ENCODE data around the gene IFT88. TPM values are rescaled to one million over a fixed set of nuclear protein-coding genes. Genes with fewer than 3 reads are reported as not detected.

Gene IFT88
- total and polyA plus RNA-seq, 4 donors, result 7.1 to 18.7 (median 10.5) TPM

- Histone ChIP-seq H3K4me1 (ENCODE audit: control insufficient read depth in 4 of 4, insufficient read depth in 4 of 4, low read length in 3 of 4) (no peaks in the 10 kb centered on the region), H3K27me3 (ENCODE audit: control insufficient read depth in 4 of 4, insufficient read depth in 4 of 4, low read length in 3 of 4) (no peaks in the 10 kb centered on the region), H3K9ac (ENCODE audit: low read depth in 1 of 2, low read length in 2 of 2) (no peak overlapping the region), H3K36me3 (ENCODE audit: control insufficient read depth in 4 of 4, insufficient read depth in 3 of 4, low read depth in 1 of 4, low read length in 3 of 4) (peaks cover 6 to 34% (median 15%) of the 10 kb centered on the region in 4 donors), H3K9me3 (ENCODE audit: control insufficient read depth in 4 of 4, low read length in 3 of 4) (no peaks in the 10 kb centered on the region), H3K27ac (ENCODE audit: low read depth in 1 of 2, low read length in 2 of 2) (no peak overlapping the region), H3K4me3 (ENCODE audit: low read depth in 1 of 3, low read length in 3 of 3) (no peak overlapping the region)
- no peak for TF ChIP-seq HNF4G (IDR thresholded peaks at IDR 0.05)
- TF ChIP-seq FOXA2 (IDR thresholded peaks at IDR 0.05), result no peak
- no peak for TF ChIP-seq SP1 (IDR thresholded peaks at IDR 0.05)
- TF ChIP-seq FOXA1 (IDR thresholded peaks at IDR 0.05), result no peak
- TF ChIP-seq GABPA (IDR thresholded peaks at IDR 0.05 in 1 of 2, conservative IDR thresholded peaks at IDR 0.05 in 1 of 2), result no peak
- TF ChIP-seq MAX (IDR thresholded peaks at IDR 0.05), result no peak
- no peak for TF ChIP-seq HNF4A (conservative IDR thresholded peaks at IDR 0.05)
- TF ChIP-seq CTCF (IDR thresholded peaks at IDR 0.05; ENCODE audit: low read depth, low read length, missing input control), result no peak
- no peak for TF ChIP-seq NR2F2 (IDR thresholded peaks at IDR 0.05)
- TF ChIP-seq ZBTB33 (IDR thresholded peaks at IDR 0.05), result no peak
- no peak for TF ChIP-seq TAF1 (conservative IDR thresholded peaks at IDR 0.05)
- TF ChIP-seq RXRA (IDR thresholded peaks at IDR 0.05), result no peak
- no peak for TF ChIP-seq ATF3 (IDR thresholded peaks at IDR 0.05)
- TF ChIP-seq JUND (IDR thresholded peaks at IDR 0.05), result no peak
- no peak for TF ChIP-seq EGR1 (IDR thresholded peaks at IDR 0.05; ENCODE audit: low read depth in 2 of 2)
- no peak for DNase-seq (ENCODE audit: low spot score)
- WGBS, result 96% methylated on average over 15 of the region's 15 CpGs
These were observed 40.1 kb downstream of the IFT88 start for GRCh38 chr13:20607015-20607414.

GRCh38 chr13:20608438-20609020 is 41.6 kb downstream of the IFT88 start:
- no peak for TF ChIP-seq MAX (IDR thresholded peaks at IDR 0.05)
- no peak for TF ChIP-seq RXRA (IDR thresholded peaks at IDR 0.05)
- TF ChIP-seq CTCF (IDR thresholded peaks at IDR 0.05; ENCODE audit: low read depth, low read length, missing input control), result no peak
- no peak for TF ChIP-seq REST (IDR thresholded peaks at IDR 0.05)
- H3K9ac ChIP-seq (ENCODE audit: low read depth in 1 of 2, low read length in 2 of 2), result no peak overlapping the region
- peaks cover 6 to 31% (median 15%) of the 10 kb centered on the region in 4 donors for H3K36me3 ChIP-seq (ENCODE audit: control insufficient read depth in 4 of 4, insufficient read depth in 3 of 4, low read depth in 1 of 4, low read length in 3 of 4)
- H3K4me3 ChIP-seq (ENCODE audit: low read depth in 1 of 3, low read length in 3 of 3), result no peak overlapping the region
- no peaks in the 10 kb centered on the region for H3K9me3 ChIP-seq (ENCODE audit: control insufficient read depth in 4 of 4, low read length in 3 of 4)
- H3K27me3 ChIP-seq (ENCODE audit: control insufficient read depth in 4 of 4, insufficient read depth in 4 of 4, low read length in 3 of 4), result no peaks in the 10 kb centered on the region
- 85% methylated on average over 10 of the region's 10 CpGs for WGBS
- H3K27ac ChIP-seq (ENCODE audit: low read depth in 1 of 2, low read length in 2 of 2), result no peak overlapping the region
- H3K4me1 ChIP-seq (ENCODE audit: control insufficient read depth in 4 of 4, insufficient read depth in 4 of 4, low read length in 3 of 4), result no peaks in the 10 kb centered on the region
- no peak for DNase-seq (ENCODE audit: low spot score)

Measured in liver (tissue), 9 donors.